Ramos (cell line): ENCODE measurements around the gene SMNDC1.

Experiments used
- in situ Hi-C: fragments of 300-500 bp; cut with MboI; formaldehyde crosslinking; loops from one replicate; pipeline ENCODE4 v1.14.3; 2022; ENCODE audit warnings: low sequenced_read_pairs; ENCODE audit not compliant: unreplicated experiment

The SMNDC1 gene

GRCh38 chr10:110304780-110305421 is at the start of gene SMNDC1:
Gene SMNDC1 (minus strand): TSS chr10:110304920. CDS start chr10:110303587, 1,333 bp downstream.
- in situ Hi-C loops = no loop called here

- in situ Hi-C loops = loop anchor here (5.0 kb wide), 1 partner anchor 193 kb away; no protein-coding TSS in a partner anchor
These were observed 49.6 kb upstream of the SMNDC1 start for GRCh38 chr10:110354322-110354766.

GRCh38 chr10:110353244-110354119 is 48.8 kb upstream of the SMNDC1 start:
- in situ Hi-C loops = loop anchor here (5.0 kb wide), 1 partner anchor 194 kb away; no protein-coding TSS in a partner anchor

GRCh38 chr10:110352930-110353243 is 48.2 kb upstream of the SMNDC1 start:
- in situ Hi-C loops = loop anchor here (5.0 kb wide), 1 partner anchor 194 kb away; no protein-coding TSS in a partner anchor

DNA sequence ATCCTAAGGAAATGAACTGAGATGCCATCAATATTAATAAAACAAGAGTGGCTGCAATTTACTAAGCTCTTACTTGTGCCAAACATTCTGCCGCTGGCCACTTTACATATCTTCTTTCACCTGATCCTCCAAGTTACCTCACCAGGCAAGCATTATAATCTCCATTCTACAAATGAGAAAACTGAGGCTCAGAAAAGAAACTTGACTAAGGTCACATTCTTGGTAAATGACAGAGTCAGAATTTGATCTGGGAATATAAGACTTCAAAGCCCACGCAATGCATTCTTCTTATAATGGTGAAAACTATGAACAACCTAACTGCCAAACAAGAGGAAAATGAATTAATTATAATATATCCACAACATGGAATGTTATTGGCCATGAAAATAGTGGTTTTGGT is 46.1 kb upstream of the SMNDC1 start:
- in situ Hi-C loops = loop anchor here (5.0 kb wide), 1 partner anchor 196 kb away; no protein-coding TSS in a partner anchor

GRCh38 chr10:110349831-110350230 is 45.1 kb upstream of the SMNDC1 start:
- in situ Hi-C loops = loop anchor here (5.0 kb wide), 1 partner anchor 197 kb away; no protein-coding TSS in a partner anchor

- in situ Hi-C loops = no loop called here
These were observed 44.7 kb upstream of the SMNDC1 start for GRCh38 chr10:110349386-110349785.

- in situ Hi-C loops = no loop called here
These were observed 43.6 kb upstream of the SMNDC1 start for GRCh38 chr10:110348336-110348735.

DNA sequence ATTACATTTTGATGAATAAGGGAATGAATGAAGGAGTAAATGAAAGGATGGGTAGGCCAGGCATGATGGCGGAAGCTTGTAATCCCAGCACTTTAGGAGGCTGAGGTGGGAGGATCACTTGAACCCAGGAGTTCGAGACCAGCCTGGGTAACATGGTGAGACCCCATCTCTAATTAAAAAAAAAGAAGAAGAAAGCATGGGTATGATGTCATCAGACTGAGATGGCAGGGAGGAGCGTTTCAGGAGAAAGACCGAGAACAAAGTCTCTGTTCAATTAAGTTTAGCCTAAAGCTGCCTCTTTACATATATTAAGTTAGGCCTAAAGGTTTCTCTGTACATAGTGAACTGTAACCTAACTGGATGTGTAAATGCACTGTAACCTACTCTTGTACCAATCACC is 42.2 kb upstream of the SMNDC1 start:
- in situ Hi-C loops = no loop called here

DNA sequence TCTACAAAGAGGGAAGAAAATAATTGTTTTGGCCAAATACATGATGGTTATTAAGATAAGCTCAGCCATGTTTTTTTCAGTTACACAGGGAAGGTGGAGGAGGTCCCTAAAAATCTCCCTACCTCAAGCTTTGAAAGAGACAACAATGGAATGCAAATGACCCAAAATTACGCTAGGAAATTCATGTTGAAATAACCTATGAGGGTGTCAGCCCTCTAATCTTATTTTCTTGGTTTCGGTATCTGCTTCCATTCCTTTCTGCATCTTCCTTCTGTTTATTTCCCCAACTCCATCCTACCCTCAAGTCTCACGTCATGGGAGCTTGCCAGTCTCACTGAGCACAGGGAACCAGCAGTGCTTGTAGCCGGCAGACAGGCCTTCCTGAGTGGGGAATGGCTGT is 40.6 kb upstream of the SMNDC1 start:
- in situ Hi-C loops = no loop called here

DNA sequence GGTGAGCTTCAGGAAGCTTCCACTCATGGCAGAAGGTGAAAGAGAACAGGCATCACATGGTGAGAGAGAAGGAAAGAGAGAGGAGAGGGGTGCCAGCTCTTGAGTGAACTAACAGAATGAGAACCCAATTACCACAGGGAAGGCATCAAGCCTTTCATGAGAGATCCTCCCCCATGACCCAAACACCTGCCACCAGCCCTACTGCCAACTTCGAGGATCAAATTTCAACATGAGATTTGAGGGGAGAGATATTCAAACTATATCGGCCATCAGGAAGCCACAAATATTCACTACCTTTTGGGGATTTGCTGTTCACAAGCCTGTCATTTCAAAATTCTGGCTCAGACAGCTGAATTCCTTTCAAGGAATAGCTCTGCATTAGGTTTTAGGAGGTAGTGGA is 39.9 kb upstream of the SMNDC1 start:
- in situ Hi-C loops = no loop called here

- in situ Hi-C loops = no loop called here
These were observed 39.2 kb upstream of the SMNDC1 start for GRCh38 chr10:110343947-110344346.

DNA sequence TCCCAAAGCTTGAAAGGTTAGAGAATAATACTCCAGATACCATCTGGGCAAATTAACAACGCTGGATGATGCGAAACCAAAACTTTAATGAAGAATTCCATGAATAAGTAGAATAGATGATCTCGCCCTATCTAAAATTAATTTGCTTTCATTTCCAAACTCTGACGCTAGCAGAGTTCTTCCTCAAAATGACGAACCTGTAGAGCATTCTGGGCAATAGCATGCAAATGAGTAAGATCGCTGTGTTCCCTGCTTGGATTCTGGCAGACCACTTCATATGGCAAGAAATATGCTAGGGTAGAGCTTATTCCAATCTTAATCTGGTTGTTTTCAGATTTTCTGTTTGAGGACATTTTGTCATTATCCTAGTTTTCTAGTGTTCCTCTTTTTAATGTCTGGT is 36.1 kb upstream of the SMNDC1 start:
- in situ Hi-C loops = no loop called here

GRCh38 chr10:110340122-110340521 is 35.4 kb upstream of the SMNDC1 start:
- in situ Hi-C loops = no loop called here

DNA sequence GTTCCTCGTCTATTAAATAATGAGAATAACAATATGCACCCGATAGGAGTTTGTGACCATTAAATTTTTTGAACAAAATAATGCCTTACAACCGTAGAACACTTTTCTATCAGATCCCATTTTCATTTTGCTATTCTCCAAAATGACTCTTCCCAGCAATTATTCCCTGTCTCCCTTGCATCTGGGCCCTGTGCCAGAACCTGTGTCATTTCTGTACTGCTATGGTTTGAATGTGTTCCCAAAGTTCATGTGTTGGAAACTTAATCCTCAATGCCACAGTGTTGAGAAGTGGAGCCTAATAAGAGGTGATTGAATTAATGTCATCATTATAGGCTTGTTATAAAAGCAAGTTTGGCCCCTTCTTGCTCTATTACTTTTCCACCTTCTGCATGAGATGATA is 33.2 kb upstream of the SMNDC1 start:
- in situ Hi-C loops = no loop called here

DNA sequence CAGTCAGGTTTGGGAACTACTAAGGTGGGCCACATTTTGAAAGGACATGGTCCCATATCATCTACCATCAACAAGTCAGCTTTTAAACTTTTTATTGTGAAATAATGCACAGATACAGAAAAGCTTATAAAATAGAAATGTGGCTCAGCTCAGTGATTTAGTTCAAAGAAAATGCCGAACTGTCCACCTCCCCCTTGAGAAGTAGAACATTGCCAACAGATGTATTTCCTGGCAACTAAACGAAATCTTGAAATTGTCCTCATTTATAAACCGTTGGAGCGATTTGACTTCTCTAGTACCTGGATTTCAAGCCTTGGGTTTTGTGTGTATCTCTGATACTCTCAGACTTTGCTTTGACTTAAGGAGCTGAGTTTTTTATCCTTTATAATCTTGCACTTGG is 32.7 kb upstream of the SMNDC1 start:
- in situ Hi-C loops = no loop called here

- in situ Hi-C loops = no loop called here
These were observed 31.5 kb upstream of the SMNDC1 start for GRCh38 chr10:110336111-110336721.

GRCh38 chr10:110335314-110336064 is 30.8 kb upstream of the SMNDC1 start:
- in situ Hi-C loops = no loop called here

DNA sequence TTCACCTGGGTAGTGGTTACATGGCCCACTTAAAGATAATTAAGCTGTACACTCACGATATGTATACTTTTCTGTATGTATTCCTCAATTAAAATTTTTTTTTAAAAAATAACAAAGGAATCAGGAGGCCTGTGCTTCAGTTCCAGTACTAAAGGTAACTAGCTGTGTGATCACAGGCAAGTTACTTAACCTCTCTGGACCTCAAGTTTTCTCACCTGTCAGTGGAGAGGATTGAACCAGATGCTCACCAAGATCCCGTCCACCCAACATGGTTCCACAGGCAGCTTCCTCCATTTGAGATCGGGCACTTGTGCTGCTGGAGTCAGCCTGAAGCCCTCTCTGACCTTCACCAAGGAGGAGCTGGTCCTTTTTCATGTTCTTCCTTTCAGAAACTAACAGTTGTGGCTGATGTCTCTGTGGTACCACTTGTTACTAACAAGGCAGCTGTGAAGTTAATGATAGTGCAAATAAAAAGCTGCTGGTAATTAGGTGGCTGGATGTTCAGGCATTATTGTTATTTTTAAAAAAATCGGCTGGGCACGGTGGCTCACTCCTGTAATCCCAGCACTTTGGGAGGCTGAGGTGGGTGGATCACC is 29.4 kb upstream of the SMNDC1 start:
- in situ Hi-C loops = no loop called here
